GM21360 (cell line): ENCODE results near the gene CNR2.
"Not testable (repeated sequence)": the region's sequence is repeated elsewhere in the genome, so short reads cannot be mapped to it uniquely, and the experiment has no call there.

Source experiments
- ATAC-seq: cut with Tn5 transposase; IDR thresholded peaks from one replicate; pipeline ENCODE4 v1.9.1; 2021; ENCODE audit warnings: mild to moderate bottlenecking, moderate library complexity; ENCODE audit not compliant: unreplicated experiment

Gene CNR2

DNA sequence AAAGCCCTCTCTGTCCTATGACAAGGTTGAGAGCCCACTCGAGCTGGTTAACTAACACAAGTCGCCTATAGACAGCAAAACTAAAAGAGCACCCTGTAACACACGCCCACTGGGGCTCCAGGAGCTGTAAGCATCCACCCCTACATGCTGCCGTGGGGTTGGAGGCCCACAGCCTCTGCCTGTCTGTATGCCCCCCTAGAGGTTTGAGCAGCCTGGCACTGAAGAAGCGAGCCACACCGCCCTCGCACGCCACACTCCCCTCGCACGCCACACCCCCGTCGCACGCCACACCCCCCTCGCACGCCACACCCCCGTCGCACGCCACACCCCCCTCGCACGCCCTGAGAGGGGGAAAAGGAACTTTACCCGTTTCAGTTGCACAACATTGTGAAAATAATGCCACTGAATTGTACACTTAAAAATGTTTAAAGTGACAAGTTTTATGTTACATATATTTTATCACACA, 74.7 kb downstream of the CNR2 start:
- ATAC-seq: no peak

DNA sequence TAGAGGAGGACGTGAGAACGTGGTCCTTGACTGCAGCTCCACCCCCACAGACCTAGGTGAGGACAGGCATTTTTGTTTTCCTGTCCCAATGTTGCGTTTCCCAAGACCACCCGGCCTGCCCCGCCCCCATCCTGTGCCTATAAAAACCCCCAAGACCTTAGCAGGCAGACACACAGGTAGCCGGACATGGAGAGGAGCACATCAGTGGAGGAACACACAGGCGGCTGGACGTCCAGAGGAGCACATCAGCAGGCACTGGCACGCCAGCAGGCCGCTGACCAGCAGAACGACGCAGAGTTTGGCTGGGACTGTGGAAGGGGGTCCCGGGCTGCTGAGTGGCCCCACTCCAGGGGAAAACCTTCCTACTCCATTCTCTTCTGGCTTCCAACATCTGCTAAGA, 75.3 kb downstream of the CNR2 start:
- no peak for ATAC-seq

DNA sequence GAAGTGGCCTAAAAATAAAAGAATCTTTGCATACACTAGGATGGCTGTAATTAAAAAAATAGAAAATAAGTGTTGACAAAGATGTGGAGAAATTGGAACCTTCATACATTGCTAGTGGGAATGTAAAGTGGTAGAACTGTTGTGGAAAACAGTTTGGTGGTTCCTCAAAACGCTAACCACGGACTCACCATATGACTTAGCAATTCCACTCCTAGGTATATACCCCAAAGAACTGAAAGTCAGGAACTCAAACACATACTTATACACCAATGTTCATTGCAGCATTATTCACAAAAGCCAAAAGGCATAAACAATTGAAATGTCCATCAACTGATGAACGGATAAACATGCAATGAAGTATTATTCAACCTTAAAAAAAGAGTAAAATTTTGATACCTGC, 77.1 kb downstream of the CNR2 start:
- ATAC-seq: no peak

DNA sequence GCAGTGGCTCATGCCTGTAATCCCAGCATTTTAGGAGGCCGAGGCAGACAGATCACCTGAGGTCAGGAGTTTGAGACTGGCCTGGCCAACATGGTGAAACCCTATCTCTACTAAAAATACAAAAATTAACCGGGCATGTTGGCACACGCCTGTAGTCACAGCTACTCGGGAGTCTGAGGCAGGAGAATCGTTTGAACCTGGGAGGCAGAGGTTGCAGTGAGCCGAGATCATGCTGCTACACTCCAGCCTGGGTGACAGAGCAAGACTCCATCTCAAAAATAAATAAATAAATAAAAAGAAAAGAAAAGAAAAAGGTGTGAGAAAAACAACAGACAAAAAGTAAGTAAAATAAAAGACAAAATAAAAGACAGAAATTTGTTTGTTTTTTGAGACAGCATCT, 79.0 kb downstream of the CNR2 start:
- not testable (repeated sequence) for ATAC-seq

DNA sequence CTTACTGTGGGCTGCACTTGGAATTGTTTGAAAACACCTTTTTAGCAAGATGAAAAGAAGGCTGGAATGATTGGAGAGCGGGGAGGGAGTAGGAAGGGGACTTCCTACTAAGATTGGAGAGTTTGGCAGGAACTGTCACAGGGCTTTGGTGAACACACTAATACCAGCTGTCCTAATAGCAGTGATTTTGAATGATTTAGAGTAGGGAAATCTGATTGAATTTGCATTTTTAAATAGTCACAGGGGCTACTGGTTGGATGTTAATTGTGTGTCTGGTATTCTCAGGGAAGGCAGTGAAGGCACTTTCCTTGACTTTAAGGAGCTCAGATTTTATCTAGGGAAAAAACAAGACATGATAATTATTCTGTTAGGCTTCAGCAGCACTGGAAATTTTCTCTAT, 85.4 kb downstream of the CNR2 start:
- no peak for ATAC-seq

DNA sequence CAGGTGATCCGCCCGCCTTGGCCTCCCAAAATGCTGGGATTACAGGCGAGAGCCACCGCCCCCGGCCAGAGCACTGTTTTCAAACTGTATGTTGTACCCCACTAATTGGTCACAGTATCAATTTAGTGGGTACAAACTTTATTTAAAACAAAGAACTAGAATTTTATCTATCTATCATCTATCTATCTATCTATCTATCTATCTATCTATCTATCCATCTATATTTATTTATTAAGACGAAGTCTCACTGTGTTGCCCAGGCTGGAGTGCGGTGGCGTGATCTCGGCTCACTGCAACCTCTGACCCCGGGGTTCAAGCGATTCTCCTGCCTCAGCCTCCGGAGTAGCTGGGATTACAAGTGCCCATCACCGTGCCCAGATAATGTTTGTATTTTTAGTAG, 86.6 kb downstream of the CNR2 start:
- not testable (repeated sequence) for ATAC-seq

DNA sequence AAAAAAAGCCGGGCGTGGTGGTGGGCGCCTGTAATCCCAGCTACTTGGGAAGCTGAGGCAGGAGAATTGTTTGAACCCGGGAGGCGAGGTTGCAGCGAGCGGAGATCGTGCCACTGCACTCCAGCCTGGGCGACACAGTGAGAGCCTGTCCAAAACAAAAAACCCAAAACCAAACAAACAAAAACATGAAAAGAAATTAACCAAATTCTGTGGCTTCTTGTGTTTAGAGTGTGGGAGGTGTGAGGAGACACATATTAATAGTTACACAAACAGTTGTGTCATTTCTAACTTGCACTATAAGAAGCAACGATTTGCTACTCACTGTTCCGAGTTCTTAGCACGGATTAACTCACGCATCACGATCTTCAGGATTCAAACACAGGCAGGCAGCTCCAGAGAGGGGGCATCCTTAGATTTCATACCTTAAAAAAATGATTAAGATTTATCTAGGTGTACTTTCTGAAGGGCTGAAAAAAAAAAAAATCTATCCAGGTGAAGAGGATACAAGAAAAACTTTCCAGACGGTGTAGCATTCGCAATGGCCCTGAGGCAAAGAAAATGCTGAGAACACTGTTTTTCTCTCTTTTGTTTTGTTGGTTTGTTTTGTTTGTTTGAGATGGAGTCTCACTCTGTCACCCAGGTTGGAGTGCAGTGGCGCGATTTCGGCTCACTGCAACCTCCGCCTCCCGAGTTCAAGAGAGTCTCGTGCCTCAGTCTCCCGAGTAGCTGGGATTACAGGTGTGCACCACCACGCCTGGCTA, 87.2 kb downstream of the CNR2 start:
- ATAC-seq: no peak

DNA sequence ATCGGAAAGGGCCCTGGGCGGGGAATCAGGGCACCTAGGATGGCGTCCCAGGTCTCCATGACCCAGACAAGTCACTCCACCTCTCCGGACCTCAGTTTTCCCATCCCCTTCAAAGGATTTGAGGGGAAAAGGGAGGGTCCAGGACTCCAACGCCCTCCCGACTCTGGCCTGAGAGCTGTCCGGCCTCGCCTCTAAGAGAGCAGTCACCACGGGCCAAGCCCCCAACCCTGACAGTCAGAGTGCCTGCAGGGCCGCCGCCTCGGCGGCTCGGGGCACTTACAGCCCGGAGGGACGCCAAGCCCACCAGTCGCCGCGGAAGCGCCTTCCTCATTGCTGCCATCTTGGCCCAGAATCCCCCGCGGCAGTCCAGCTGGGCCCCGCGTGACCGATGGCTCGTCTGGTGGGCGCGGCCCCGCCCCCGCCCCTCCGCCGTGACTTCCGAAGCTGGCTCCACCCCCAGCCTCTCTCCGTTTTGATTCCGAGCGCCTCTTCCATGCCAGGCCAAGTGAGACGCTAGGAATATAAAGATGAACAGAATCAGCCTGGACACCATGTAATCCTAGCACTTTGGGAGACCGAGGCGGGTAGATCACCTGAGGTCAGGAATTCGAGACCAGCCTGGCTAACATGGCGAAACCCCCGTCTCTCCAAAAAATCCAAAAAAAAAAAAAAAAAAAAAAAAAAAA, 87.9 kb downstream of the CNR2 start, which contains the start of gene HMGCL:
Gene HMGCL, minus strand, starts transcription at position 354 of the 686 bp plus-strand sequence. Its CDS starts 14 bp downstream, at position 340.
- peak; percentile 60 for ATAC-seq

DNA sequence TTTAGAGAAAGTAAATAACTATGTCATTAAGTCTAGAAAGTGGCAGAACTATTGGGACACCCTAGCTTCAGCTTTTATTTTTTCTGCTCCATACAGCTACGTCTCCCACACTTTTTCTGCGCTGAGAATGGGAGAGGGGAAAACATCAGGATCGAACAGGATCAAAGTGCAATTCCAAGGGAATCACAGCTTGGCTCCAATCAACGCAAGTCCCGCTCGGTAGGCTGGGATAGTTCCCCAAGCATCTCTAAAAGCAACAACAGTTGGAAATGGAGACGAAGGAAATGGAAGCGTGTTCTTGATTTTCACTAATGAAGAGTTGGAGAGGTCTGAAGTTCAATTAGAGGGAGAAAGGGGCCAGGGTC, 88.5 kb downstream of the CNR2 start:
- peak; percentile 5 for ATAC-seq

DNA sequence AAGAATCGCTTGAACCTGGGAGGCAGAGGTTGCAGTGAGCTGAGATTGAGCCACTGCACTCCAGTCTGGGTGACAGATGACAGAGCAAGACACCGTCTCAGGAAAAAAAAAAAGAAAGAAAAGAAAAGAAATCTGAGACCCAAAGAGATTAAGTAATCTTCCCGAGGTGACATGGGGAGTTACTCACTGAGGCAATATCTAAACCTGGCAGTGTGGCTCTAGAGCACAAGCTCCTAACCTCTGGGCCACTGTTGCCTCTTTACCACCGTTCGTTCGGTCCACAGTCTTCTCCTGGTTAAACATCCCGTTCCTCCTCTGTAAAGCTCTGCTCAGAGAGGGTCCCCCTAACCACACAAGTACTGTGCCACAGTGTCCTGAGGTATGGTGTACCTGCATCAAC, 89.4 kb downstream of the CNR2 start:
- no peak for ATAC-seq
